LNCAP (cell line): ENCODE data around the gene TRPC4.

Experiments used
- TF ChIP-seq, protein P1 (sequence below): fragments of 450-650 bp; IDR thresholded peaks from 2 replicates; pipeline ENCODE4 v1.5.1; 2017; ENCODE audit warnings: mild to moderate bottlenecking

TRPC4 gene

DNA sequence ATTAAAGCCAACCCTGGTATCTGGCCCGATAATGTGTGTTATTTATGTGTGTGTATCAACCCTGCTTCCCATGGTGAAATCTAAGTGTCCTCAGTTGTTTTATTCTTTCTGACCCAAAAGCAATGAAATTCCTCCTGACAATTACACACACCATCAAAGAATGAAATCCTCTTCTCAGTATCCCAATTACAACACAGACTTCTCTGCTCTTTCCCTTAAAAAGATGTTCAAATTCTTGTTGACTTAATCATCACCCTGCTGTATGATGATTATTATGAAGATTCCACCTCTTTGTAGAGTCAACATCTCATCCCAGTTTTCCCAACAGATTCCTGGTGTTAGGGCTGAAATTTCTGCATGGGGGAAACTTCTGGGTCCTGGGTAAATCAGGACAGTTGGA, 8.9 kb upstream of the TRPC4 start:
- TF ChIP-seq, protein P1, sequence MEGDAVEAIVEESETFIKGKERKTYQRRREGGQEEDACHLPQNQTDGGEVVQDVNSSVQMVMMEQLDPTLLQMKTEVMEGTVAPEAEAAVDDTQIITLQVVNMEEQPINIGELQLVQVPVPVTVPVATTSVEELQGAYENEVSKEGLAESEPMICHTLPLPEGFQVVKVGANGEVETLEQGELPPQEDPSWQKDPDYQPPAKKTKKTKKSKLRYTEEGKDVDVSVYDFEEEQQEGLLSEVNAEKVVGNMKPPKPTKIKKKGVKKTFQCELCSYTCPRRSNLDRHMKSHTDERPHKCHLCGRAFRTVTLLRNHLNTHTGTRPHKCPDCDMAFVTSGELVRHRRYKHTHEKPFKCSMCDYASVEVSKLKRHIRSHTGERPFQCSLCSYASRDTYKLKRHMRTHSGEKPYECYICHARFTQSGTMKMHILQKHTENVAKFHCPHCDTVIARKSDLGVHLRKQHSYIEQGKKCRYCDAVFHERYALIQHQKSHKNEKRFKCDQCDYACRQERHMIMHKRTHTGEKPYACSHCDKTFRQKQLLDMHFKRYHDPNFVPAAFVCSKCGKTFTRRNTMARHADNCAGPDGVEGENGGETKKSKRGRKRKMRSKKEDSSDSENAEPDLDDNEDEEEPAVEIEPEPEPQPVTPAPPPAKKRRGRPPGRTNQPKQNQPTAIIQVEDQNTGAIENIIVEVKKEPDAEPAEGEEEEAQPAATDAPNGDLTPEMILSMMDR: no peak

DNA sequence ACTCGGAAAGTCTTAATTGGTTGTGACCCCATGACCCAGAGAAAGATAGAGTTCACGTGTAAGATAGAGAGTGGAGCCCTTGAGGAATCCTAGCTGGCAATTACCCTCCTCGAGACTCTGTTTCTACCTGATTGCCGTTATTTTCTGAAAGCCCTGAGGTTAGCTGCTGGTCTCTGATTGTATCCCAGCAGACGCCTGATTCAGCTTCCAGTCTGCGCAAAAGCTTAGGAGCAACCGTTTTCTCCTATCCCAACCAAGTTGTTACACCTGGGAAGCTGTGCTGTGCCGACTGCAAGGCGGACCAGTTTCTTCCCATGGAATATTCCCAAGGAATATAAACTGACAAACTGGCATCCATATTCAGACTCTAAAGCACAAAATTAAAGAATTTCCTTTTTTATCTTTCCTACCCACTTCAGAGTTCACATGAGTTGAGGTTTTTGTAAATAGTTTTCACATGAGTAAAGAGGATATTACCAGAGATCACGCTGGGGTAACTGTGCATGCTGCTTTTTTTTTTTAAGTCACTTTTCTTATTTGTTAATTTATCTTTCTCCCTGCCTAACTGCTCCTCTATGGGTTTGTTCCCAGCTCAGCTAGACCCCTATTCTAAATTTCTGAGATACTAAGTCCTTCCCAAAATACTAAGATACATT, 1.5 kb upstream of the TRPC4 start:
- TF ChIP-seq, protein P1: no peak

DNA sequence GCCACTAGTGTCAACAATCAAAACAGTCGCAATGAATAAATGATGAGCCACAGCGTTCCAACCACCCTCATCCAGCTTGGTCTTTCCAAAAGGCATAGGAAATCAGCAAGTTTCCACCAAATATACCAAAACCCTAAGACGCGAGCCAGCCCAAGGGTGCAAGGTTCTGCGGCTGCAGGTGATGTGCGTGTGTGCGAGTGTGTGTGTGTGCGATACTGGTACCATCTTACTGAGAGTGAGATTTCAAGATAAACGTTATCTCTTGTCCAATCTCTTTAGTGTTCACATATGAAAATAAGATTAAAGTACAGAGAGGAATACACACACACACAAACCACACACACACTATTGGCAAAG, 895 bp upstream of the TRPC4 start:
- TF ChIP-seq, protein P1: no peak

GRCh38 chr13:37869506-37869755, 141 bp downstream of the TRPC4 start:
- TF ChIP-seq, protein P1: no peak

DNA sequence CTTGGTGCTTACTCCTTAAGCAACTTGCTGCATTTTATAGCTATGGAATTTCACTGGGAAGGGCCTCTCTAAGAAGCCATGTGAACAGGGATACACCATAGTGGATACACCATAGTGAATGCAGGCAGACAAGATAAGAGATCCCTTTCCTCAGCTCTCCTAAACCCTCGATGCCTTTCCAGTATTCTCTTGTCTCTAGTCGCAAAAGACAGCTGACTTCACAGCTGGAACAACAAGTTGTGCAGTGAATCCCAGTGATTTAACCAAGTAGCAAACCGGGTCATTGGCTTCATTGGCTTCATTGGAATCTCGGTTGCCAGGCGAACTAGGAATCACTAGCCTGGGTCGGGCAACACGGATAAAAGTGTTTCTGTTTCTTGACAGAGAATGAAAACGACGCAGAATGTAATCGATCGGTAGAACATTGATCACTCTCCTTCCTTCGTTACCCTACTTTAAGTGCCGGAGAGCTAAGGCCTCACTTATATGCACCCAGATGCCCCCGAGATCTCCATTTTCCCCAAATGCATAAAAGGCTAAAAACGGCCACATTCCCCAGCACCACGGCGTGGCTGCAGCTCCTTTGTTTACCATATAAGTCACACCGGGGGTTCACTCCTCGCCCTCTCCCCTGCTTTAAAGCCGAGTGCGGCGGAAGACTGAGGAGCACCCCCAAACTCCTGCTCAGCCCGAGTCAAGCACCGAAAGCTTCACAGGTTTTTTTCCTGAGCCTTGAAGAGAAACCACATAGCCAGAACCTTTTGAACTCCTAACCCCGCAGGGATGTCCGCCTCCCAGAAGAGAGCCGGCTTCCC, 674 bp downstream of the TRPC4 start:
- TF ChIP-seq, protein P1: no peak

DNA sequence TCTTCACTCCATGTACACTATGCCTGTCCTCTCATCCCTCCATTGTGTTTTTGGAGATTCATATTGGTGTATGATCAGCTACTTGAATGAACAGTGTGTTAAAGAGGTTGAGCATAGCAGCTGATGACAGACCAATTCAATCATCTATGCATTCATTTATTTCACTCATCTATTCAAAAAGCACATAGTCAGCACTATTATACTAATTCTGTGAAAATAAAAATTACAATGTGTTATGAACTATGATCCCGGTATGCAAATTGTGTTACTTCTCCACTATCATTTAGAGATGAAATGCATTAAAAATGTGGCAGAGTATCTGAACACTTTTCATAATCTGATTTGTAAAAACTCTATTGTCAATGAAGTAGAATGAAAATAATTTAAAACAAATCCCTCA, 5.9 kb downstream of the TRPC4 start:
- TF ChIP-seq, protein P1: no peak

DNA sequence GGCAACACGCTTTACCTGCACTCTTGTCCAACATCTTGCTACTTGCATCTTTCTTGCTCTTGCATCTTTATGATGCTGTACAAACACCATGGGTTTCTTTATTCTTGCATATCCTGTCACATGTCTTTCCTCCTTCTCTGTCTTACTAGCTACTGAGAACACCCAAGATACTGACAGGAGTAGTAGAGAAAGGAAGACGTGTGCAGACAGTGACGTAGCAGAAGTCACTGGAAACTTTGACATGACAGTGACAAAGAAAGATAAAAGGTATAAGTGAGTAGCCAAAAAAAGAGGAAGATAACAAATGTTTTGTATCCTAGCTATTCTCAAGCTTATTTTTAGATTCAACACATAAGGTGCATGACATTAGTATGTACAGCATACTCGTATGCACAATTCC, 34.2 kb downstream of the TRPC4 start:
- TF ChIP-seq, protein P1: no peak
